ENCODE measurements around the gene KHDRBS1. TPM values are rescaled to one million over a fixed set of nuclear protein-coding genes. Genes with fewer than 3 reads are reported as not detected.
A peak's percentile ranks its signal among the peaks of the same experiment; 100 is the strongest.
"Not testable (repeated sequence)": the region's sequence is repeated elsewhere in the genome, so short reads cannot be mapped to it uniquely, and the experiment has no call there.

KHDRBS1 gene
- total RNA-seq, 1 donor from 2014 or later, result 39.8 TPM

- DNase-seq (ENCODE audit: low read depth), result no peak
- H3K36me3 ChIP-seq (ENCODE audit: control insufficient read depth, insufficient read depth, low read length), result peaks cover 20% of the 10 kb centered on the region
- no peaks in the 10 kb centered on the region for H3K27me3 ChIP-seq (ENCODE audit: control insufficient read depth, insufficient read depth, low read length)
- no peak overlapping the region for H3K4me3 ChIP-seq (ENCODE audit: low read depth, low read length)
- TF ChIP-seq CTCF (IDR thresholded peaks at IDR 0.05; ENCODE audit: insufficient read depth, low read length, severe bottlenecking), result no peak
- no peak for FAIRE-seq
These were observed 42.9 kb downstream of the KHDRBS1 start for GRCh38 chr1:32056598-32056997.

GRCh38 chr1:32060914-32061313 is 47.2 kb downstream of the KHDRBS1 start:
- FAIRE-seq, result no peak

GRCh38 chr1:32062867-32063230 is 49.2 kb downstream of the KHDRBS1 start:
- Histone ChIP-seq H3K27me3 (ENCODE audit: control insufficient read depth, insufficient read depth, low read length) (no peaks in the 10 kb centered on the region), H3K4me3 (ENCODE audit: low read depth, low read length) (no peak overlapping the region), H3K36me3 (ENCODE audit: control insufficient read depth, insufficient read depth, low read length) (peaks cover 5% of the 10 kb centered on the region)
- FAIRE-seq, result no peak
- TF ChIP-seq CTCF (IDR thresholded peaks at IDR 0.05; ENCODE audit: insufficient read depth, low read length, severe bottlenecking), result no peak
- DNase-seq (ENCODE audit: low read depth), result no peak

More at GRCh38 chr1:32060914-32061313, 47.2 kb downstream of the KHDRBS1 start:
- Histone ChIP-seq H3K36me3 (ENCODE audit: control insufficient read depth, insufficient read depth, low read length) (peaks cover 9% of the 10 kb centered on the region), H3K4me3 (ENCODE audit: low read depth, low read length) (no peak overlapping the region), H3K27me3 (ENCODE audit: control insufficient read depth, insufficient read depth, low read length) (no peaks in the 10 kb centered on the region)
- DNase-seq (ENCODE audit: low read depth), result no peak
- no peak for TF ChIP-seq CTCF (IDR thresholded peaks at IDR 0.05; ENCODE audit: insufficient read depth, low read length, severe bottlenecking)

- Histone ChIP-seq H3K36me3 (ENCODE audit: control insufficient read depth, insufficient read depth, low read length) (peaks cover 5% of the 10 kb centered on the region), H3K4me3 (ENCODE audit: low read depth, low read length) (no peak overlapping the region), H3K27me3 (ENCODE audit: control insufficient read depth, insufficient read depth, low read length) (no peaks in the 10 kb centered on the region)
- FAIRE-seq, result no peak
- peak; percentile 53 for DNase-seq (ENCODE audit: low read depth)
- peak; percentile 34 for TF ChIP-seq CTCF (IDR thresholded peaks at IDR 0.05; ENCODE audit: insufficient read depth, low read length, severe bottlenecking)
These were observed 49.6 kb downstream of the KHDRBS1 start for GRCh38 chr1:32063261-32063681.

- not testable (repeated sequence) for H3K4me3 ChIP-seq (ENCODE audit: low read depth, low read length); H3K36me3 ChIP-seq (ENCODE audit: control insufficient read depth, insufficient read depth, low read length); H3K27me3 ChIP-seq (ENCODE audit: control insufficient read depth, insufficient read depth, low read length); FAIRE-seq; DNase-seq (ENCODE audit: low read depth)
These were observed 52.2 kb downstream of the KHDRBS1 start for GRCh38 chr1:32065613-32066488.

GRCh38 chr1:32066489-32066873 is 52.8 kb downstream of the KHDRBS1 start:
- H3K4me3 ChIP-seq (ENCODE audit: low read depth, low read length), result no peak overlapping the region
- FAIRE-seq, result no peak
- peak; percentile 97 for DNase-seq (ENCODE audit: low read depth)

More at GRCh38 chr1:32066489-32066873, 52.8 kb downstream of the KHDRBS1 start:
- Histone ChIP-seq H3K36me3 (ENCODE audit: control insufficient read depth, insufficient read depth, low read length) (no peaks in the 10 kb centered on the region), H3K27me3 (ENCODE audit: control insufficient read depth, insufficient read depth, low read length) (no peaks in the 10 kb centered on the region)
- TF ChIP-seq CTCF (IDR thresholded peaks at IDR 0.05; ENCODE audit: insufficient read depth, low read length, severe bottlenecking), result no peak

Data from bronchial epithelial cell (primary cell).